PC-3 (cell line): Measurements from ENCODE around the gene DHDH. TPM values are rescaled to one million over a fixed set of nuclear protein-coding genes. Genes with fewer than 3 reads are reported as not detected.
"Not testable (repeated sequence)": the region's sequence is repeated elsewhere in the genome, so short reads cannot be mapped to it uniquely, and the experiment has no call there.

Experiments
- ATAC-seq: fragments of 200-7000 bp; cut with Tn5 transposase; 2 replicates; pipeline ENCODE4 v1.9.1; 2020; ENCODE audit warnings: mild to moderate bottlenecking, moderate library complexity
- BruUV-seq: library from RNA; stranded (reverse); fragments of 400-500 nt; replicated peaks from 2 replicates; lab custom pipeline; 2021; lab: Mats Ljungman, UMichigan
- CTCF ChIA-PET: fragments of 300-600 bp; sonication (Branson Sonifier 250); formaldehyde crosslinking; loops from one replicate; lab custom pipeline; 2022; ENCODE audit warnings: antibody characterized with exemption; lab: Charles Lee
- POLR2A ChIA-PET: fragments of 300-600 bp; sonication (Branson Sonifier 250); formaldehyde crosslinking; loops from one replicate; lab custom pipeline; 2022; ENCODE audit warnings: antibody characterized with exemption; ENCODE audit not compliant: unreplicated experiment; lab: Charles Lee
- DNase-seq: peaks from one replicate; pipeline ENCODE4 v3.0.0-alpha.2; 2015
- H2AFZ ChIP-seq: fragments of 300-600 bp; sonication (generic); 2 replicates; pipeline ENCODE4 v1.6.0; 2016; ENCODE audit warnings: antibody characterized with exemption, low read length
- H3F3A ChIP-seq: fragments of 300-600 bp; sonication (generic); one replicate; pipeline ENCODE4 v1.6.0; 2017; ENCODE audit warnings: antibody characterized with exemption, low read length, control low read depth, mild to moderate bottlenecking; ENCODE audit not compliant: unreplicated experiment
- H3K27ac ChIP-seq: fragments of 300-600 bp; sonication (generic); 2 replicates; pipeline ENCODE4 v1.5.1; 2016; ENCODE audit warnings: mild to moderate bottlenecking, low read length
- H3K27me3 ChIP-seq: fragments of 300-600 bp; sonication (generic); 2 replicates; pipeline ENCODE4 v1.6.1; 2016; ENCODE audit warnings: low read length, mixed read lengths
- H3K36me3 ChIP-seq: fragments of 300-600 bp; sonication (generic); 2 replicates; pipeline ENCODE4 v1.6.1; 2016; ENCODE audit warnings: low read depth, mixed run types, low read length, mixed read lengths
- H3K4me1 ChIP-seq: fragments of 300-600 bp; sonication (generic); 2 replicates; pipeline ENCODE4 v1.5.1; 2016; ENCODE audit warnings: low read length; ENCODE audit not compliant: insufficient read depth
- H3K4me2 ChIP-seq: fragments of 300-600 bp; sonication (generic); 2 replicates; pipeline ENCODE4 v1.6.0; 2016; ENCODE audit warnings: low read length
- H3K4me3 ChIP-seq: fragments of 300-600 bp; sonication (generic); 2 replicates; pipeline ENCODE4 v1.5.1; 2016; ENCODE audit warnings: mild to moderate bottlenecking, low read length, mixed read lengths
- H3K79me2 ChIP-seq: fragments of 300-600 bp; sonication (generic); 2 replicates; pipeline ENCODE4 v1.6.1; 2017; ENCODE audit warnings: low read length, mixed read lengths
- H3K9ac ChIP-seq: fragments of 300-600 bp; sonication (generic); 2 replicates; pipeline ENCODE4 v1.6.0; 2016; ENCODE audit warnings: mild to moderate bottlenecking, low read length
- H3K9me2 ChIP-seq: fragments of 300-600 bp; sonication (generic); replicated peaks from 2 replicates; pipeline ENCODE4 v1.6.1; 2016; ENCODE audit warnings: mixed run types, low read length, mixed read lengths
- H3K9me3 ChIP-seq: fragments of 300-600 bp; sonication (generic); 2 replicates; pipeline ENCODE4 v1.6.1; 2016; ENCODE audit warnings: low read length, mixed read lengths
- H4K20me1 ChIP-seq: fragments of 300-600 bp; sonication (generic); 2 replicates; pipeline ENCODE4 v1.6.1; 2016; ENCODE audit warnings: low read length, mixed read lengths
- EZH2 ChIP-seq: fragments of 300-600 bp; sonication (generic); IDR thresholded peaks from one replicate; pipeline ENCODE4 v1.6.1; 2017; ENCODE audit warnings: antibody characterized with exemption, mild to moderate bottlenecking, low read length; ENCODE audit not compliant: unreplicated experiment
- EZH2phosphoT487 ChIP-seq: fragments of 300-600 bp; sonication (generic); IDR thresholded peaks from 2 replicates; pipeline ENCODE4 v1.6.1; 2018; ENCODE audit warnings: mild to moderate bottlenecking, antibody characterized with exemption, low read length, borderline replicate concordance
- intact Hi-C: fragments of 100-400 bp; cut with micrococcal nuclease; formaldehyde crosslinking; loops from 2 replicates; pipeline ENCODE4 v1.9.0; 2023
- total RNA-seq: library from RNA; depleted of rRNA; stranded (reverse); fragments of >200 nt; gene quantifications from 2 replicates; pipeline ENCODE4 v1.2.3, GENCODE V29; 2014
- TF ChIP-seq, protein P1 (sequence below): fragments of 300-600 bp; sonication (generic); conservative IDR thresholded peaks from 2 replicates; pipeline ENCODE4 v1.5.1; 2017; ENCODE audit warnings: antibody characterized with exemption, low read depth, mild to moderate bottlenecking, low read length

Gene DHDH
- total RNA-seq, 1 experiment from 2014 or later, result 1.8 TPM

DNA sequence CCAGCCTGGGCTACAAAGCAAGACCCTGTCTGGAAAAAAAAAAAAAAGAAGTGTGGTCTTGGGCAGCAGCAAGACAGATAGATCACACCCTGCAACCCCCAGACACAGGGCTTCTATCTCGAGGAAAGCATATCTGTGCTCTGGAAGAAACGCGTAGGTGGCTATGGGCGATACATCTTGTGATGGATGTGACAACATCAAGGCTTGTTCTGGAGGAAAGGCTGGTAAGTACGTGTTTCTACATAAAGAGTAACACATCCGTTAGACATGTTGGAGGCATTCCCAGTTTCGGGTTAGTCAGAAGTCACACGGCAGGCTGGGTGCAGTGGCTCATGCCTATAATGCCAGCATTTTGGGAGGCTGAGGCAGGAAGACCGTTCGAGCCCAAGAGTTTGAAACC, 6.6 kb upstream of the DHDH start:
- intact Hi-C loops, result no loop called here
- no TSS peak for BruUV-seq
- Histone ChIP-seq H3K79me2 (no peaks in the 10 kb centered on the region), H3K4me1 (peaks cover 26% of the 10 kb centered on the region), H3K27me3 (no peaks in the 10 kb centered on the region), H3K4me2 (peak overlapping the region; percentile 54), H3K9me2 (no peaks in the 10 kb centered on the region), H2AFZ (no peak overlapping the region), H3K4me3 (no peak overlapping the region), H3K9me3 (no peaks in the 10 kb centered on the region), H3K9ac (peak overlapping the region; percentile 75), H3F3A (no peaks in the 10 kb centered on the region), H4K20me1 (no peaks in the 10 kb centered on the region), H3K27ac (peak overlapping the region; percentile 96), H3K36me3 (no peaks in the 10 kb centered on the region)
- POLR2A ChIA-PET, result no interaction called here
- CTCF ChIA-PET, result no interaction called here
- DNase-seq (peak; percentile 95), ATAC-seq (peak; percentile 75)
- TF ChIP-seq EZH2, result no peak

DNA sequence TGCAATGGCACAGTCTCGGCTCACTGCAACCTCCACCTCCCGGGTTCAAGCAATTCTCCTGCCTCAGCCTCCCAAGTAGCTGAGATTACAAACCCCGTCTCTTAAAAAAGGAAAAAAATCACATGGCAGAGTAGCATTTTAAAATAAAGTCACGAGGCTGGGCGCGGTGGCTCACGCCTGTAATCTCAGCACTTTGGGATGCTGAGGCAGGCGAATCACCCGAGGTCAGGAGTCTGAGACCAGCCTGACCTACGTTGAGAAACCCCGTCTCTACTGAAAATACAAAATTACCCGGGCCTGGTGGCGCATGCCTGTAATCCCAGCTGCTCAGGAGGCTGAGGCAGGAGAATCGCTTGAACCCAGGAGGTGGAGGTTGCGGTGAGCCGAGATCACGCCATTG, 5.8 kb upstream of the DHDH start:
- H3K79me2 ChIP-seq, H3K4me3 ChIP-seq, ATAC-seq, POLR2A ChIA-PET, H3K4me2 ChIP-seq, H3F3A ChIP-seq, intact Hi-C loops, H3K9me3 ChIP-seq, CTCF ChIA-PET, H4K20me1 ChIP-seq, H3K27me3 ChIP-seq, DNase-seq, H3K9me2 ChIP-seq, H2AFZ ChIP-seq, BruUV-seq, H3K36me3 ChIP-seq: not testable (repeated sequence)
- Histone ChIP-seq H3K9ac (peak overlapping the region; percentile 58), H3K27ac (peak overlapping the region; percentile 96), H3K4me1 (peaks cover 27% of the 10 kb centered on the region)

DNA sequence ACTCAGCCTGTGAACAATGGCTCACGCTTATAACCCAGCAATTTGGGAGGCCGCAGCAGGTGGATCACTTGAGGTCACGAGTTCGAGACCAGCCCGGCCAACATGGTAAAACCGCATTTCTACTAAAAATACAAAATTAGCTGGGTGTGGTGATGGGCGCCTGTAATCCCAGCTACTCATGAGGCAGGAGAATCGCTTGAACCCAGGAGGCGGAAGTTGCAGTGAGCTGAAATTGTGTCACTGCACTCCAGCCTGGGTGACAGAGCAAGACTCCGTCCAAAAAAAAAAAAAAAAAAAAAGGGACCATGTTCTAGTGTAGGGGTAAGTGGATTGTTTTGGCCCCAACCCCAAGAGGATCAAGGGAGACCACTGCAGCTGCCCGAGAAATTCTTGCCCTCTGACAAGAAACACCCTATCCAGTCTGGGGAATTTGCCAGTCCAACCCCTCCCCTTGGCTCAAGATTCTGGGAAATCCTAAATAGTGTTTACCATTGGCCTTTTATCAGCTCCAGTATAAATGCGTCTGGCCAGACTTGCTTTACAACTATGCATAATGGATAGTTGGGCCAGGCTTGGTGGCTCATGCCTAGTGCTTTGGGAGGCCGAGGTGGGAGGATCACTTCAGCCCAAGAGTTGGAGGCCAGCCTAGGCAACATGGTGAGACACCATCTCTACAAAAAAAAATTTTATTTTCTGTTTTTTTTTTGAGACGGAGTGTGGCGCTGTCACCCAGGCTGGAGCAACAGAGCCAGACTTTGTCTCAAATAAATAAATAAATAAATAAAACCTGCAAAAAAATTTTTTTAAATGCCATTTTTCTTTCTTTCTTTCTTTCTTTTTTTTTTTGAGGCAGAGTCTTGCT, 5.1 kb upstream of the DHDH start:
- no peaks in the 10 kb centered on the region for H4K20me1 ChIP-seq
- ChIA-PET POLR2A (interaction anchor here (0.7 kb wide), 1 partner anchor 54 kb away, joined by 3 read pairs; no protein-coding TSS in a partner anchor), CTCF (interaction anchor here (0.5 kb wide), 1 partner anchor 298 kb away, joined by 3 read pairs; no protein-coding TSS in a partner anchor)
- no peak overlapping the region for H3K4me3 ChIP-seq
- H3K79me2 ChIP-seq, result no peaks in the 10 kb centered on the region
- H3K4me2 ChIP-seq, result no peak overlapping the region
- H3K36me3 ChIP-seq, result no peaks in the 10 kb centered on the region
- peaks cover 32% of the 10 kb centered on the region for H3K4me1 ChIP-seq
- H3K27me3 ChIP-seq, result no peaks in the 10 kb centered on the region
- peak overlapping the region; percentile 58; the same call in 1 of the 2 replicates for H3K9ac ChIP-seq
- ATAC-seq (no peak), DNase-seq (peak; percentile 70)
- H3K9me3 ChIP-seq, result no peaks in the 10 kb centered on the region
- H3F3A ChIP-seq, result no peaks in the 10 kb centered on the region
- BruUV-seq, result no TSS peak
- H2AFZ ChIP-seq, result no peak overlapping the region
- intact Hi-C loops, result no loop called here
- H3K9me2 ChIP-seq, result no peaks in the 10 kb centered on the region
- TF ChIP-seq EZH2 (no peak), EZH2phosphoT487 (no peak)
- TF ChIP-seq, protein P1, sequence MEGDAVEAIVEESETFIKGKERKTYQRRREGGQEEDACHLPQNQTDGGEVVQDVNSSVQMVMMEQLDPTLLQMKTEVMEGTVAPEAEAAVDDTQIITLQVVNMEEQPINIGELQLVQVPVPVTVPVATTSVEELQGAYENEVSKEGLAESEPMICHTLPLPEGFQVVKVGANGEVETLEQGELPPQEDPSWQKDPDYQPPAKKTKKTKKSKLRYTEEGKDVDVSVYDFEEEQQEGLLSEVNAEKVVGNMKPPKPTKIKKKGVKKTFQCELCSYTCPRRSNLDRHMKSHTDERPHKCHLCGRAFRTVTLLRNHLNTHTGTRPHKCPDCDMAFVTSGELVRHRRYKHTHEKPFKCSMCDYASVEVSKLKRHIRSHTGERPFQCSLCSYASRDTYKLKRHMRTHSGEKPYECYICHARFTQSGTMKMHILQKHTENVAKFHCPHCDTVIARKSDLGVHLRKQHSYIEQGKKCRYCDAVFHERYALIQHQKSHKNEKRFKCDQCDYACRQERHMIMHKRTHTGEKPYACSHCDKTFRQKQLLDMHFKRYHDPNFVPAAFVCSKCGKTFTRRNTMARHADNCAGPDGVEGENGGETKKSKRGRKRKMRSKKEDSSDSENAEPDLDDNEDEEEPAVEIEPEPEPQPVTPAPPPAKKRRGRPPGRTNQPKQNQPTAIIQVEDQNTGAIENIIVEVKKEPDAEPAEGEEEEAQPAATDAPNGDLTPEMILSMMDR, result no peak
- peak overlapping the region; percentile 96 for H3K27ac ChIP-seq
